HepG2 (cell line): ENCODE measurements around the gene CX3CR1. TPM values are rescaled to one million over a fixed set of nuclear protein-coding genes. Genes with fewer than 3 reads are reported as not detected.

Experiments used
- ATF5 ChIP-seq: sonication (generic); formaldehyde crosslinking; IDR thresholded peaks from 2 replicates; pipeline ENCODE4 v1.4.0; 2020; ENCODE audit warnings: mild to moderate bottlenecking, low read depth, missing genetic modification reagents
- DNMT1 ChIP-seq: sonication (generic); formaldehyde crosslinking; IDR thresholded peaks from 2 replicates; pipeline ENCODE4 v1.5.1; 2020; ENCODE audit warnings: mild to moderate bottlenecking, missing genetic modification reagents
- IKZF4 ChIP-seq: sonication (generic); formaldehyde crosslinking; IDR thresholded peaks from 2 replicates; pipeline ENCODE4 v1.5.1; 2020; ENCODE audit warnings: borderline replicate concordance, mild to moderate bottlenecking, low read depth, missing genetic modification reagents; ENCODE audit errors: not compliant biosample characterization
- NR2C2 ChIP-seq: sonication (generic); formaldehyde crosslinking; IDR thresholded peaks from 2 replicates; pipeline ENCODE4 v1.4.0; 2020; ENCODE audit warnings: missing genetic modification reagents, mild to moderate bottlenecking, moderate library complexity, borderline replicate concordance
- NR2F1 ChIP-seq, 2 experiments: fragments of 450-650 bp in 1 of 2; formaldehyde crosslinking in 1 of 2; IDR thresholded peaks; 2 replicates each; pipeline versions ENCODE4 v1.5.0 to v1.6.1; 2016 to 2020; ENCODE audit warnings: mild to moderate bottlenecking in 1 of 2, missing compliant biosample characterization in 1 of 2, missing genetic modification reagents in 1 of 2, moderate library complexity in 1 of 2
- PCBP1 ChIP-seq: fragments of 200-400 bp; formaldehyde crosslinking; IDR thresholded peaks from 2 replicates; pipeline ENCODE4 v1.6.1; 2017; ENCODE audit warnings: mild to moderate bottlenecking, low read depth, low read length, borderline replicate concordance
- RAD21 ChIP-seq: fragments of 450-650 bp; formaldehyde crosslinking; IDR thresholded peaks from 2 replicates; pipeline ENCODE4 v1.5.0; 2020; ENCODE audit warnings: mild to moderate bottlenecking
- ZFP36L2 ChIP-seq: sonication (generic); formaldehyde crosslinking; IDR thresholded peaks from 2 replicates; pipeline ENCODE4 v1.4.0; 2020; ENCODE audit warnings: missing genetic modification reagents
- ZMAT5 ChIP-seq: sonication (generic); formaldehyde crosslinking; IDR thresholded peaks from 2 replicates; pipeline ENCODE4 v1.5.0; 2020; ENCODE audit warnings: mild to moderate bottlenecking, low read depth, missing genetic modification reagents, borderline replicate concordance
- ZNF205 ChIP-seq: IDR thresholded peaks from 2 replicates; pipeline ENCODE4 v1.6.1; 2018; ENCODE audit warnings: missing biosample characterization, missing genetic modification reagents
- ZNF362 ChIP-seq: sonication (generic); formaldehyde crosslinking; IDR thresholded peaks from 2 replicates; pipeline ENCODE4 v1.4.0; 2020; ENCODE audit warnings: missing genetic modification reagents, mild to moderate bottlenecking, borderline replicate concordance
- ZNF446 ChIP-seq: sonication (generic); formaldehyde crosslinking; IDR thresholded peaks from 2 replicates; pipeline ENCODE4 v1.5.0; 2020; ENCODE audit warnings: mild to moderate bottlenecking, missing genetic modification reagents
- ZNF552 ChIP-seq: sonication (generic); formaldehyde crosslinking; IDR thresholded peaks from 2 replicates; pipeline ENCODE4 v1.9.0; 2022; ENCODE audit warnings: missing genetic modification reagents, mild to moderate bottlenecking, borderline replicate concordance
- ZXDC ChIP-seq: sonication (generic); formaldehyde crosslinking; IDR thresholded peaks from 2 replicates; pipeline ENCODE4 v1.5.0; 2020; ENCODE audit warnings: mild to moderate bottlenecking, missing genetic modification reagents
- polyA plus RNA-seq, 8 experiments: library from polyadenylated mRNA; depleted of rRNA in 3 of 8; stranded (reverse) in 7 of 8; unstranded in 1 of 8; fragments of >200 nt; fragmentation: Illumina TruSeq in 4 of 8; extraction: Trizol in 4 of 8; gene quantifications; 2 replicates each; pipeline versions ENCODE4 v1.2.1 to v1.2.3, GENCODE V29; 2011 to 2016; ENCODE audit warnings: low read depth in 4 of 8, missing spikeins in 1 of 8, mixed read lengths in 1 of 8; ENCODE audit not compliant: insufficient read depth in 1 of 8
- total RNA-seq, 5 experiments: library from RNA; depleted of rRNA; stranded (reverse); fragments of >200 nt; fragmentation: Illumina TruSeq; extraction: Trizol; gene quantifications; 2 replicates each; pipeline ENCODE4 v1.2.3, GENCODE V29; 2016; ENCODE audit warnings: low read depth in 1 of 5
- TF ChIP-seq, protein P1 (sequence below): sonication (generic); formaldehyde crosslinking; IDR thresholded peaks from 2 replicates; pipeline ENCODE4 v1.4.0; 2020; ENCODE audit warnings: low read depth, mild to moderate bottlenecking, missing genetic modification reagents
- TF ChIP-seq, protein P2 (sequence below): sonication (generic); formaldehyde crosslinking; IDR thresholded peaks from 2 replicates; pipeline ENCODE4 v1.5.0; 2020; ENCODE audit warnings: mild to moderate bottlenecking, missing genetic modification reagents

Gene CX3CR1
- total and polyA plus RNA-seq, 2 of the 13 experiments (the other 11 are each of a cell fraction or from before 2014, with no cell fraction given), result not detected

- no peak for TF ChIP-seq ZNF362 (CRISPR knock-in tag)
- no peak for TF ChIP-seq IKZF4 (CRISPR knock-in tag)
- TF ChIP-seq NR2C2 (CRISPR knock-in tag), result peak; percentile 75; the same call in 1 of the 2 replicates
- no peak for TF ChIP-seq DNMT1 (CRISPR knock-in tag)
- no peak for TF ChIP-seq ZXDC (CRISPR knock-in tag)
- TF ChIP-seq ZMAT5 (CRISPR knock-in tag), result no peak
- TF ChIP-seq ATF5 (CRISPR knock-in tag), result no peak
- TF ChIP-seq ZNF552 (CRISPR knock-in tag), result no peak
- TF ChIP-seq NR2F1 (CRISPR knock-in tag; IDR thresholded peaks at IDR 0.05), result peak; percentile 83 to 89
- no peak for TF ChIP-seq PCBP1
- TF ChIP-seq ZNF205 (CRISPR knock-in tag), result peak; percentile 57; the same call in 1 of the 2 replicates
- no peak for TF ChIP-seq ZNF446 (CRISPR knock-in tag)
- TF ChIP-seq RAD21 (CRISPR knock-in tag), result 0 out of 2 replicates have a peak, but pooled peaks have one; percentile 10
- TF ChIP-seq, protein P1, sequence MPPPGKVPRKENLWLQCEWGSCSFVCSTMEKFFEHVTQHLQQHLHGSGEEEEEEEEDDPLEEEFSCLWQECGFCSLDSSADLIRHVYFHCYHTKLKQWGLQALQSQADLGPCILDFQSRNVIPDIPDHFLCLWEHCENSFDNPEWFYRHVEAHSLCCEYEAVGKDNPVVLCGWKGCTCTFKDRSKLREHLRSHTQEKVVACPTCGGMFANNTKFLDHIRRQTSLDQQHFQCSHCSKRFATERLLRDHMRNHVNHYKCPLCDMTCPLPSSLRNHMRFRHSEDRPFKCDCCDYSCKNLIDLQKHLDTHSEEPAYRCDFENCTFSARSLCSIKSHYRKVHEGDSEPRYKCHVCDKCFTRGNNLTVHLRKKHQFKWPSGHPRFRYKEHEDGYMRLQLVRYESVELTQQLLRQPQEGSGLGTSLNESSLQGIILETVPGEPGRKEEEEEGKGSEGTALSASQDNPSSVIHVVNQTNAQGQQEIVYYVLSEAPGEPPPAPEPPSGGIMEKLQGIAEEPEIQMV (CRISPR knock-in tag), result no peak
- TF ChIP-seq, protein P2, sequence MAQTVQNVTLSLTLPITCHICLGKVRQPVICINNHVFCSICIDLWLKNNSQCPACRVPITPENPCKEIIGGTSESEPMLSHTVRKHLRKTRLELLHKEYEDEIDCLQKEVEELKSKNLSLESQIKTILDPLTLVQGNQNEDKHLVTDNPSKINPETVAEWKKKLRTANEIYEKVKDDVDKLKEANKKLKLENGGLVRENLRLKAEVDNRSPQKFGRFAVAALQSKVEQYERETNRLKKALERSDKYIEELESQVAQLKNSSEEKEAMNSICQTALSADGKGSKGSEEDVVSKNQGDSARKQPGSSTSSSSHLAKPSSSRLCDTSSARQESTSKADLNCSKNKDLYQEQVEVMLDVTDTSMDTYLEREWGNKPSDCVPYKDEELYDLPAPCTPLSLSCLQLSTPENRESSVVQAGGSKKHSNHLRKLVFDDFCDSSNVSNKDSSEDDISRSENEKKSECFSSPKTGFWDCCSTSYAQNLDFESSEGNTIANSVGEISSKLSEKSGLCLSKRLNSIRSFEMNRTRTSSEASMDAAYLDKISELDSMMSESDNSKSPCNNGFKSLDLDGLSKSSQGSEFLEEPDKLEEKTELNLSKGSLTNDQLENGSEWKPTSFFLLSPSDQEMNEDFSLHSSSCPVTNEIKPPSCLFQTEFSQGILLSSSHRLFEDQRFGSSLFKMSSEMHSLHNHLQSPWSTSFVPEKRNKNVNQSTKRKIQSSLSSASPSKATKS (CRISPR knock-in tag), result no peak
- no peak for TF ChIP-seq ZFP36L2
Measured at GRCh38 chr3:39317571-39318169, 37.8 kb upstream of the CX3CR1 start (continued).
